HPDE6-E6E7 (cell line): ENCODE measurements around the gene VPS37C.
"Not testable (repeated sequence)": the region's sequence is repeated elsewhere in the genome, so short reads cannot be mapped to it uniquely, and the experiment has no call there.

Experiments used
- DNase-seq: peaks from one replicate; pipeline ENCODE4 v3.0.0; 2011; ENCODE audit warnings: missing footprints; ENCODE audit errors: extremely low spot score

The VPS37C gene

DNA sequence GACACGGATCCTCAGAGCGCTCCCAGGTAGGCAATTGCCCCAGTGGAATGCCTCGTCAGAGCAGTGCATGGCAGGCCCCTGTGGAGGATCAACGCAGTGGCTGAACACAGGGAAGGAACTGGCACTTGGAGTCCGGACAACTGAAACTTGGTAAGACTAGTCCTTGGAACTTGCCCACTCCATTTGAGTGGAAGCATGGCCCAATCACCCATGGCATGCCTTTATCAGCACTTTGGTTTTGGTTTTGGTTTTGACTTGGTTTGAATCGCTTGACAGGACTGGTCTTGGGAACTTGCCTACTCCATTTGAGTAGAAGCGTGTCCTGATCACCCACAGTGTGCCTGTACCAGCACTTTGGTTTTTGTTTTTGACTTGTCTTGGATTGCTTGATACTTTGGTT lies 67.1 kb downstream of the VPS37C start:
- DNase-seq: not testable (repeated sequence)

DNA sequence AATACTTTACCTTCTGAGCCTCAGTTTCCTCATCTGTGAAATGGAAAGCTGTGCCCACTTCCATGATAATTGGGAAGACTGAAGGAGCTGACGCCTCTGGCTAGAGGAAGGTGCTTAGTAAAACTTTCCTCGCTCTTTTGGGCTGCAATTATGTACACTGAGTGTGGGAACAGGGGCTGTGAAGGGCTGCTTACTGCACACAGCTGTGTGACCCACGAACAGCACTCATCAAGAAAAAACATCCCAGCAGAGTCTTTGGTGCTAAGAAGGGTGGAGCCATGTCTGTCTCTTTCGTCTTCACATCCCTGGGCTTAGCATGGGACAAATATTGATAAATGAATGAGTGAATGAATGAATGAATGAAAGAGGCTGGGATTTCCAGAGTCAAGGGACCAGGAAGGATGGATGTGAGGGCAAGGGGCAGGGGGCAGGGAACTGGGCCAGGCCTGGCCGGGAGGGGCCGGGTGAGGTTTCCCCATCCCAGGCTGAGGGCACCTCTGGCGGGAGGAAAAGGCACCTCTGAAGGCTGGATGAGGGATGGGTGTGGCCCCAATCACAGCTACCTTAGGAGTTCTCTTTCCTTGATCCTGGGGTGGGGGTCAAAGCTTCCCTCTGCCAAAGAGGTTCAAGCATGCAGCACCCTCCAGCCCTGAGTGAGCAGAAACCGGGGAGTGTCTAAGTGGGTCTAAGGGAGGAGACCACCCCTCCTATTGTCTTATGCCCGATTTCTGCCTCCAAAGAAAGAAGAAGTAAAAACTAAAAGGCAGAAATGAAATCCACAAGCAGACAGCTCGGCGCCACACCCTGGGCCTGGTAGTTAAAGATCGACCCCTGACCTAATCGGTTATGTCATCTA lies 68.1 kb downstream of the VPS37C start:
- no peak for DNase-seq

DNA sequence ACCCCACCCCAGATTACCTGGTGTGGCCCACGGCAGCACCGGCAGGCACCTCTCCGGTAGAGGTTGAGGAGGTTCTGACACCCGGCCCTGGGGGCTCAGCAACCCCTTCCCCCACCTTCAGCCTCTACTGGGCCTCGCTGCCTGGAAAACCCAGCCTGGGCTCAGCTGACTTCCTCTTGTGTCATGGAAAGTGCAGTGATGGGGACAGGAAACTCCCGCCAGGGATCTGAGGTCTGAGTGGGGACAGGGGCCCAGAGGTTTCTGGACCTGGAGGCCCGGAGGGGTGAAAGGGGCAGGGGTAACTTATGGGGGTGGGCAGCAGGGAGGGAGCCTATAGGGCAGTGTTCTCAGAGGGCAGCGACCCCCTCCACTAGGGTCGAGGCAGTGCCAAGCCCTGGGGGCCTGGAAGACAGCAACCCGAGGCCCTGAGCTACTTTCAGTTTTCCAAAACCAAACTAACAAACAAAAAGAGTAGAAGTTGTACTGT lies 68.9 kb downstream of the VPS37C start:
- DNase-seq: no peak

DNA sequence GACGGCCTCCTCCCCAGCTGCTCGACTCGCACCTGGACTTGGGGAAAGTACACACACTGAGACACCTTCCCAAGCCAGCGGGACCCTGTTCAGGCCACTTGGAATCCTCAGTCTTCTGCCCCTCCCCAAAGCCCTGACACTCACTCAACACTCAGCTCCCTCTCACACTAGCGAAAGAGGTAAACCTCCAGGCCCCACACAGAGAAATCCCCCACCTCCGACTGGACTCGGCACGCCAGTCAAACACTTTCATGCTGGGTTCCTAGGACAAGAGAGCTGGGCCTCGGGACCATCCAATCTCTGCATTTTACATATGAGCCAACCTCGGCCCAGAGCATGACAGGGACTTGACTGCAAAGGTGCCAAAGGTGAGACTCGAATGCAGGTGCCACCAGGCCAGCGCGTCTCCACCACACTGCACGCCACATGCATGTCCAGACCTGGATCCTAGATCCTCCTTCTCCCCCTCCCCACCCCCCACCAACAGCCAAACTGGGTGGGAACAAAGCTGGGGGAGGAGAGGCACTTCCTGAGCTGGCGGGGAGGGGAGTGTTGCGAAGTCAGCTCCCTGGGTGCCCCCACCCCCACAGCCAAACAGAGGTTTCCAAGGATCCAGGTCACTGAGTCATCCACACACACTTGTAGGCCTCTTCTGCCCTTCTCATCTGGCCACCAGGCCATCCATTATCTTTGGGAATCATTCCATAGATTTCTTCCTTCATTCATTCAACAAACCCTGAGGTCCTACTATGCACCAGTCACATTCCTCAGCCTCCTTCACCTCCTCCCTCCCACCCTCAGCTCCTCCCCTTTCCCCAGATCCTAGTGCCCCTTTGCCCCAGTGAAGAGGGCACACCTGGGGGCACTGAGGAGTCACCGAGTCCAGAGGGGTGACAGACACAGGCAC lies 69.6 kb downstream of the VPS37C start:
- DNase-seq: peak; percentile 48

DNA sequence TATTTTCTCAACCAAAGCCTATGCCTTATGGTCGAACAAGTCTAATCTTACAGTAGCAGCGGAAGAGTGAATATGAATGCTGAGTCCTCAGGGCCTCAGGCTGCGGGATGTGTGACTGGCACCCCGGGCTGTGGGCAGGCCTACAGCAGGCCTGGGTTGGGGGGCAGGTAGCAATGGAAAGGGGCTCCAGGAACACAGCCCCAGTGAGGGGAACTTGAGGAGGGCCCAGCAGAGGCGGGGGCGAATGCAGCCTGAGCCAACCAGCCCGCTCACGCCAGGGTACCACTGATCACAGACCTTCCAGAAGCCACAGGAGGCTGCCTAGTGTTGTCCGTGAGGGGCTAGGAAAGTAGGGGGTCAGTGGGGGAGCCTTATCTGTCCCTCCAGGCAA lies 70.2 kb downstream of the VPS37C start:
- no peak for DNase-seq

DNA sequence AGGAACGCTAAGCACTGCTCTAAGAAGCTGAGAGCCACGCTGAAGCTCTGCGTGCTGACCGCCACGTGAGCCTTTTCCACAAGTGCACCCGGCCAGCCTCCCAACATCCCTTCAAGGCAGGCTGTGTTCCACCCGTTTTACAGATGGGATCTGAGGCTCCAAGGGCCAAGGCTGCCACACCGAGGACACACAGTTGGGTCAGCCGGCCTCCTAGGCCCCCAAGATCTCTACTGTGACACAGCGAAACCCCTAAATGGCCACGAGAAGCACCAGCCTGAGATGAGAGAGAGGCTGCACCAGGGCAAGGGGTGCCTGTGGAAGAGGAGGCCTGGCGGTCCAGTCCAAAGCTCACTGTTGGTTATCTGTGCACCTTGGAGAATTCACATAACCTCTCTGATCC lies 70.7 kb downstream of the VPS37C start:
- DNase-seq: no peak

DNA sequence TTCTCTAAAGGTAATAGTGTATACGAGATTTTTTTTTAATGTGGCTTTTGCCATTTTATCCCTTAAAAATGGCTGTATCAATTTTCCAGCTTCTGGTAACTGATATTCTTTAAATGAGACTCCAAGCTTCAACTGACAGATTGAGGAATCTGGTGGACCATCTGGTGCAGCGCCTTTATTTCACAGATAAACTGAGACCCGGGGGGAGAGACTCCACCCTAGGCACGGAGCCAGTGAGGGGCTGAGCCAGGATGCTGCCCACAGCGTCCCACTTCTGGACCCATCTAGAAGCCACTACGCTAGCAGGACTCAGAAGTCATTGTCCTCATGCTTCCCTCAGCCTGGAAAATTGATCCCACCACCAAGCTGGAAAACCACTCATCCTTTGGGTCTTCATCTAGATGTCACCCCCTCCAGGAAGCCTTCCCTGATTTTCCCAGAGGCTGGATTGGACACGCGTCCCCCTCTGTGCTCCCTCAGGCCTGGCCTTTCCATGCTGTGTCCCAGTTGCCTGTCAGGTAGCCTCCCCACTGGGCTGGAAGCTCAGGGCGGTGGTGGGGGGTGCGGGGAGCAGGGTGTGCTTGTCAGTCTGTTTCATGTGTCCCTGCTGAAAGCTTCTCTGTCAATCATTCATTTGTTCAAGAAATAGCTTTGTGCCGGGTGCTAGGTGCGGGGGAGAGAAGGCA lies 71.3 kb downstream of the VPS37C start:
- DNase-seq: no peak

DNA sequence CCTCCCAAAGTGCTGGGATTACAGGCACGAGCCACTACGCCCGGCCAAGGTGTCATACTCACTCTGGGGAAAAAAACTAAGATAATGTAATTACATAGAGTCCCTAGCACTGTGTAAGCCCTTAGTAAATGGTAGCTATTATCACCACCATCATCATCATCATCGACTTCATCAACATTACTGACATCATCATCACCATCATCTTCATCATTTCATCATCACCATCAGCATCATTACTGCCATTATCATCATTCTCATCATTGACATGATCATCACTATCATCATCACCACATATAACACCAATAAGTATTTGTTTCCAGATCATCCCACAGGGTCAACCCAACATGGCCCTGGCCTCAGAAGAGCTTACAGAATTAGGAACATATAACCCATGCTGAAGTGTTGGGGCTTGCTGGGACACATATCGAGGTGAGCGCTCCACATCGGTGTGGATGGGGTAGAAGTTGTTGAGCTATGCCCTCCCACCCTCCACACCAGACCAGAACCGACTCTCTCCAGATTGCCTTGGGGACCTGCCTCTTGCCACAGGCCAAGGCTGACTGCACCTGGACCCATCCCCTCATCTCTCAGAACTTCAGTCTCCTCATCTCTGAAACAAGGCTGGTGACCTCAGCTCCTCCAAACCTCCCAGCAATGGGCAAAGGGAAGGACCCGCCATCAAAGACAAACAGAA lies 73.7 kb downstream of the VPS37C start:
- no peak for DNase-seq

DNA sequence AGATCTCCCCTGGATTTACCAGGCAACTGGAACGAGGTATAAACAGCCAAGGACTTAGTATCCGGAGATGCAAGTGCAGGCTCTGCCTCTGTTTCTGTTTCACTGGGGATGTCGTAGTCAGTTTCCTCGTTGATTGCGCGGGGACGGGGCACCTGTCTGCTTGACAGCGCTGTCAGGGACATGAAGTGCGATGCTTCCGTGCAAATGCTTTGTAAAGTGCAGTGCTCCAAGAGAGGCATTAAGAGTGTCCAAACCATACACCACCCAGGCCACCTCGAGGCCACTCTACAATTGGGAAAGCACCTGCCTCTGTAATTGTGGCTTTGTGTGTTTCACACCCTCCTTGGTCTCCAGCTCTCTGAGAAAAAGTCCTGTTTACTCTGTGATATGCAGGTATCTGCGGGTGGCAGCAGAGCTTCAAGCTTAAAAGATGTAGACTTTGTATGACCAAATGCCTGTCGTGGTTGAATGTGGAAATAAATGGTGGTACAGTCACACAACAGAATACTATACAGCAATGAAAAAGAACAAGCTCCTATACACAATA lies 77.6 kb downstream of the VPS37C start:
- no peak for DNase-seq

DNA sequence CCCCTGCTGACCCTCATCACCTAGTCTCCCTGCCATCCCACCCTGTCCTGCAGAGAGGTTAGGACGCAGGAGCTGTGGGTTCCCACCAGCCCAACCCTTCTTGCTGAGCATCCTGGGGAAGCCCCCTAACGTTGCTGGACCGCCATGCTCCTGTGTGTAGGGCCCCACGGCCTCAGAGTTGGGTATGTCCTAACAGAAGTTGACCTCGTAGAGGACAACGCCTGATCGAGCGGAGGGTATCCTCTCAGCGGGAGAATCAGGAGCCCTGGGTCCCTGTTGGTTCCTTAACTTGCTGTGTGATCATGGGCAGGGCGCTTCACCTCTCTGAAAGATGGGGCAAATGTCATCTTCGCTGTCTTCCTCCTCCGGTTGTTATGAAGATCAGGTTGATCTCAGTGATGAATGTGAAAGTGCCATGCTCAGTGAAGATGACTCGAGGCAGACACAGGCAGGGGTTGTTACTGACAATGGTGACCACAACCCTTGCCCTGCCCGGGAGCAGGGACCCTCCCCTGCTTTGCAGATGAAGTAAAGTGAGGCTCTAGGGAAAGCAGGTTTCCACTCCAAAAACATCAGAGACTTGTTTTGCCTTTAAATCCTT lies 78.2 kb downstream of the VPS37C start:
- DNase-seq: no peak

DNA sequence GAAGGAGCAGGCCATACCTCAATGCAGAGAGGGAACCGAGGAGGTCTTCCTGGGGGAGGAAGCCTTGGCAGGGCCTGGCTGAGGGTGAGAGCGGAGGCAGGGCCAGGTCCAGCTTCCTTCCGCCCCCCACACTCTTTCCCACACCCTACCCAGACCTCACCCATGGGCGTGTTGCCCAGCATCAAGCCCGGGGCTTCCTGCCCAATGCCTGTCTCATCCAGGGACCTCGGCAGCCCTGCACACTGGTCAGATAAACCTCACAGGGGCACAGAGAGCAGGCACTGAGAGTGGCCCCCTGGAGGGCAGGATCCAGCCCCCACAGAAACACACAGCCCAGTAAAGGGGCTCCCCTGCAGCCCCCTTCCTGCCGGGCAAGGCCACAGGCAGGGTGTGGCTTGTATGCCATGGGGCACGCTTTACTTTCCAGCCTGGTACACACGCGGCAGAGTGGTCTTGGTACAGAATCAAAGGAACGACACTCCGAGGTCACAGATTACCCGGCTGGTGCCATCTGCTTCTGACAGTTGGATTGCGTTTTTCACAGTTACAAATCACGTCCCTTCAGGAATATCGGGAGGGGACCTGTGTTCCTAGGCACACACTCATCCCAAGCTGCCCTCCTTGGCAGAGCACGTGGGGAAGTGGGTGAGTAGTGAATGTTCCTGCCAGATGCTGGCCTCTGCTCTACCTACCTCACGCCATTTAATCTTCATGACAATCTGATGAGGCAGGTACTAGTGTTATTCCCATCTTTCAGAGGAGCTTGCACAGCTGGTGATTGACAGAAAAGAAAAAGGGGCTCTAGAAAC lies 79.0 kb downstream of the VPS37C start:
- no peak for DNase-seq

DNA sequence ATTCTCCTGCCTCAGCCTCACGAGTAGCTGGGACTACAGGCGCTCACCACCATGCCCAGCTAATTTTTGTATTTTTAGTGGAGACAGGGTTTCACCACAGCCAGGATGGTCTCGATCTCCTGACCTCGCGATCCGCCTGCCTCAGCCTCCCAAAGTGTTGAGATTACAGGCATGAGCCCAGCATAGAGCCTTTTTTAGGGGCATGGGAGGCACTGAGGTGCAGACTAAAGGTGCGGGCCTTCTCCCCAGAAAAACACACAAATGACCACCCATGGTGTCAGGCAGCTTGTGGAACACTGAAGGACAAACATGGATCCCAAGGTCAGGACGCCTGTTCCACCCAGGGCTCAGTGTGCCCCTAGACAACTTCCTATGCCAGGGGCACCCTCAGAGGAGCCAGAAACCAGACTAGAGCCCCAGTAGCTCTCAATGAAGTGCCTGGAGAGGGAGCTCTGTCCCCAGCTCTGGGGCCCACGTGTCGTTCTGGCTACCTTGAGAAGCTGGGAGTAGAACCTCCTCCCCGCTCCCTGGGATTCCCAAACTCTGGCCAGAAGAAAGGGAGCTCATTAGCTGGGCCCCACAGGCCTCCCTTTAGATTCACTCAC lies 80.1 kb downstream of the VPS37C start:
- no peak for DNase-seq

DNA sequence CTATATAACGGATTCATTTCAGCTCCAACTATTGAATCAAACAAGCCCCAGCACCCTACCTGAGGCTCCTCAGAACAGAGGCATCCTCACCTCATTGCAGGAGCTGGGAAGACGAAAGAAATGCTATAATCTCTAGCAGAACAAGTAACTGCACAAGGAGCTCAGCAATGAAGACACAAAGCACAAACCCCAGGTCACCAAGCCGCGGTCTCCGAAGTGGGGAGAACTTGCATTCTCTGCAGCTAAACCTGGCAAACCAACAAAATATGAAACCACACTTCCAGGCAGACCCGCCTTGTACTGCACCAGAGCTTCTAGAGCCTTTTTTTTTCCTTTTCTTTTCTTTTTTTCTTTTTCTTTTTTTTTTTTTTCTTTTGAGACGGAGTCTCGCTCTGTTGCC lies 80.7 kb downstream of the VPS37C start:
- DNase-seq: no peak
